Measurements from ENCODE around the gene BHLHA15. TPM values are rescaled to one million over a fixed set of nuclear protein-coding genes. Genes with fewer than 3 reads are reported as not detected.

Gene BHLHA15
- total and polyA plus RNA-seq, 12 donors = 0.57 to 3.6 (median 1.6) TPM; not detected in 8

DNA sequence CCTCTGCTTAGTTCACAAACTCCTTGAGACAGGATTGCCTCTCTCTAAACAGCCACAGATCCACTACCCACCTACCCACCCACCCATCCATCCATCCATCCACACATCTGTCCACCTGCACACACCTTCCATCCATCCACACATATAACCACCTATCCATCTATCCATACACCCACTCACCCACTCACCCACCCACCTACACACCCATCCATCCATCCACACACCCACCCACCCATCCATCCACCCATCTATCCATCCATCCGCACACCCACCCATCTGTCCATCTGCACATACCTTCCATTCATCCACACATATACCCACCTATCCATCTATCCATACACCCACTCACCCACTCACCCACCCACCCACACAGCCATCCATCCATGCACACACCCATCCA lies 31.1 kb downstream of the BHLHA15 start:
- no peaks in the 10 kb centered on the region for H3K9me3 ChIP-seq (replicated peaks in 1 of 3)
- WGBS, 4 donors = 89 to 100% (median 92%) methylated on average over 1 of the region's 1 CpG
- DNase-seq = no peak
- no peak overlapping the region for H3K27ac ChIP-seq
- H3K36me3 ChIP-seq (replicated peaks in 1 of 2) = peaks cover 0 to 22% of the 10 kb centered on the region in 2 donors
- TF ChIP-seq POLR2A (IDR thresholded peaks at IDR 0.05) = no peak
- TF ChIP-seq, protein P1, sequence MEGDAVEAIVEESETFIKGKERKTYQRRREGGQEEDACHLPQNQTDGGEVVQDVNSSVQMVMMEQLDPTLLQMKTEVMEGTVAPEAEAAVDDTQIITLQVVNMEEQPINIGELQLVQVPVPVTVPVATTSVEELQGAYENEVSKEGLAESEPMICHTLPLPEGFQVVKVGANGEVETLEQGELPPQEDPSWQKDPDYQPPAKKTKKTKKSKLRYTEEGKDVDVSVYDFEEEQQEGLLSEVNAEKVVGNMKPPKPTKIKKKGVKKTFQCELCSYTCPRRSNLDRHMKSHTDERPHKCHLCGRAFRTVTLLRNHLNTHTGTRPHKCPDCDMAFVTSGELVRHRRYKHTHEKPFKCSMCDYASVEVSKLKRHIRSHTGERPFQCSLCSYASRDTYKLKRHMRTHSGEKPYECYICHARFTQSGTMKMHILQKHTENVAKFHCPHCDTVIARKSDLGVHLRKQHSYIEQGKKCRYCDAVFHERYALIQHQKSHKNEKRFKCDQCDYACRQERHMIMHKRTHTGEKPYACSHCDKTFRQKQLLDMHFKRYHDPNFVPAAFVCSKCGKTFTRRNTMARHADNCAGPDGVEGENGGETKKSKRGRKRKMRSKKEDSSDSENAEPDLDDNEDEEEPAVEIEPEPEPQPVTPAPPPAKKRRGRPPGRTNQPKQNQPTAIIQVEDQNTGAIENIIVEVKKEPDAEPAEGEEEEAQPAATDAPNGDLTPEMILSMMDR (IDR thresholded peaks at IDR 0.05) = no peak
- no peak overlapping the region for H3K4me3 ChIP-seq
- intact Hi-C loops (cut with DNase I) = loop anchor here in 1 of 2 donors (5.0 kb wide), 1 partner anchor 220 kb away; no protein-coding TSS in a partner anchor
- H3K27me3 ChIP-seq = no peaks in the 10 kb centered on the region
- peaks cover 0 to 3% of the 10 kb centered on the region in 2 donors for H3K4me1 ChIP-seq (replicated peaks in 1 of 2)

DNA sequence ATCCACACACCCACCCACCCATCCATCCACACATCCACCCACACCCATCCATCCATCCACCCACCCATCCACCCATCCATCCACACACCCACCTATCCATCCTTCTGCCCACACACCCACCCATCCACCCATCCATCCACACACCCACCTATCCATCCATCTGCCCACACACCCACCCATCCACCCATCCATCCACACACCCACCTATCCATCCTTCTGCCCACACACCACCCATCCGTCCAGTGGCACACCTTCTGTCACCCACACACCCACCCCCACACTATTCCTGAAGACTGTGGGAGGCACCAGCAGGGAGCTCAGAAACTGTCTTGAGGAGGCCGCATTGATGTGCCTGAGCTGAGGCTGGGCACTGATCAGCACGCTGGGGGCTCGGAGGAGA lies 31.7 kb downstream of the BHLHA15 start:
- intact Hi-C loops (cut with DNase I) = loop anchor here in 1 of 2 donors (5.0 kb wide), 1 partner anchor 221 kb away; no protein-coding TSS in a partner anchor
- peaks cover 0 to 3% of the 10 kb centered on the region in 2 donors for H3K4me1 ChIP-seq (replicated peaks in 1 of 2)
- H3K27ac ChIP-seq = no peak overlapping the region
- no peak for DNase-seq
- no peaks in the 10 kb centered on the region for H3K9me3 ChIP-seq (replicated peaks in 1 of 3)
- H3K36me3 ChIP-seq (replicated peaks in 1 of 2) = peaks cover 0 to 16% of the 10 kb centered on the region in 2 donors
- TF ChIP-seq, protein P1 (IDR thresholded peaks at IDR 0.05) = no peak
- TF ChIP-seq POLR2A (IDR thresholded peaks at IDR 0.05) = no peak
- no peaks in the 10 kb centered on the region for H3K27me3 ChIP-seq
- H3K4me3 ChIP-seq = no peak overlapping the region
- WGBS, 4 donors = 73 to 94% (median 83%) methylated on average over 1 to 4 of the region's 4 CpGs

GRCh38 chr7:98244871-98245270 lies 33.6 kb downstream of the BHLHA15 start:
- WGBS, 4 donors = 88 to 96% (median 93%) methylated on average over 8 to 14 of the region's 14 CpGs
- DNase-seq = peak in 1 of 7 donors; percentile 15
- no peak overlapping the region for H3K4me3 ChIP-seq
- peak overlapping the region in 1 of 5 donors; percentile 52 for H3K27ac ChIP-seq
- peaks cover 0 to 8% of the 10 kb centered on the region in 2 donors for H3K36me3 ChIP-seq (replicated peaks in 1 of 2)
- H3K4me1 ChIP-seq (replicated peaks in 1 of 2) = peaks cover 0 to 3% of the 10 kb centered on the region in 2 donors
- intact Hi-C loops (cut with DNase I) = loop anchor here in 1 of 2 donors (5.0 kb wide), 1 partner anchor 223 kb away; no protein-coding TSS in a partner anchor
- no peaks in the 10 kb centered on the region for H3K27me3 ChIP-seq
- no peaks in the 10 kb centered on the region for H3K9me3 ChIP-seq (replicated peaks in 1 of 3)
- no peak for TF ChIP-seq POLR2A (IDR thresholded peaks at IDR 0.05)
- TF ChIP-seq, protein P1 (IDR thresholded peaks at IDR 0.05) = no peak

GRCh38 chr7:98248156-98248555 lies 36.9 kb downstream of the BHLHA15 start:
- H3K4me3 ChIP-seq = no peak overlapping the region
- no peak overlapping the region for H3K27ac ChIP-seq
- intact Hi-C loops (cut with DNase I) = no loop called here
- DNase-seq = no peak
- no peaks in the 10 kb centered on the region for H3K9me3 ChIP-seq (replicated peaks in 1 of 3)
- peaks cover 12 to 24% of the 10 kb centered on the region in 2 donors for H3K4me1 ChIP-seq (replicated peaks in 1 of 2)
- peaks cover 0 to 8% of the 10 kb centered on the region in 2 donors for H3K36me3 ChIP-seq (replicated peaks in 1 of 2)
- H3K27me3 ChIP-seq = no peaks in the 10 kb centered on the region
- WGBS, 4 donors = 91 to 98% (median 96%) methylated on average over 5 to 12 of the region's 12 CpGs
- TF ChIP-seq, protein P1 (IDR thresholded peaks at IDR 0.05) = no peak
- no peak for TF ChIP-seq POLR2A (IDR thresholded peaks at IDR 0.05)
